Measurements from ENCODE around the gene ZNF93. TPM values are rescaled to one million over a fixed set of nuclear protein-coding genes. Genes with fewer than 3 reads are reported as not detected.
"Not testable (repeated sequence)": the region's sequence is repeated elsewhere in the genome, so short reads cannot be mapped to it uniquely, and the experiment has no call there.

ZNF93 gene
- total RNA-seq, 1 experiment from 2014 or later, result 8.9 TPM

GRCh38 chr19:19959151-19959799, 58.5 kb downstream of the ZNF93 start:
- H3K9me3 ChIP-seq (ENCODE audit: control insufficient read depth, insufficient read depth, low read depth, low read length); H3K36me3 ChIP-seq (ENCODE audit: control insufficient read depth, insufficient read depth, low read length); H3K4me3 ChIP-seq (ENCODE audit: low read depth in 2 of 2, low read length in 2 of 2); in situ Hi-C loops (cut with HindIII; ENCODE audit: low pct_unique_long_range_greater_than_20kb, low sequenced_read_pairs); ATAC-seq; POLR2A ChIA-PET; intact Hi-C loops (cut with micrococcal nuclease; ENCODE audit: unreplicated experiment); H3K27ac ChIP-seq (ENCODE audit: low read length); CTCF ChIA-PET; H3K4me1 ChIP-seq (ENCODE audit: control insufficient read depth, insufficient read depth, low read length); H3K27me3 ChIP-seq (ENCODE audit: control insufficient read depth, insufficient read depth, low read length); BruUV-seq (replicated peaks): not testable (repeated sequence)
- peak; percentile 79 for TF ChIP-seq CTCF (IDR thresholded peaks at IDR 0.05)
- peak; percentile 20 for DNase-seq (ENCODE audit: low read depth, low spot score)

GRCh38 chr19:19964416-19964815, 63.7 kb downstream of the ZNF93 start:
- ATAC-seq, result no peak
- TF ChIP-seq TCF7L2 (IDR thresholded peaks at IDR 0.05; ENCODE audit: low read depth, low read length) (no peak), REST (IDR thresholded peaks at IDR 0.05; ENCODE audit: insufficient read depth in 1 of 2, low read depth in 2 of 2, low read length in 1 of 2) (no peak), CTCF (IDR thresholded peaks at IDR 0.05) (no peak), POLR2AphosphoS5 (IDR thresholded peaks at IDR 0.05; ENCODE audit: low read depth, low read length) (no peak), SIN3A (IDR thresholded peaks at IDR 0.05; ENCODE audit: borderline replicate concordance, insufficient read depth, low read depth, low read length) (no peak)
- H3K9me3 ChIP-seq (ENCODE audit: control insufficient read depth, insufficient read depth, low read depth, low read length), result no peaks in the 10 kb centered on the region
- ChIA-PET CTCF (no interaction called here), POLR2A (no interaction called here)
- no peak overlapping the region for H3K27ac ChIP-seq (ENCODE audit: low read length)
- no TSS peak for BruUV-seq (replicated peaks)
- no peak for DNase-seq (ENCODE audit: low read depth, low spot score)
- in situ Hi-C loops (cut with HindIII; ENCODE audit: low pct_unique_long_range_greater_than_20kb, low sequenced_read_pairs), result no loop called here
- no peaks in the 10 kb centered on the region for H3K36me3 ChIP-seq (ENCODE audit: control insufficient read depth, insufficient read depth, low read length)
- H3K4me1 ChIP-seq (ENCODE audit: control insufficient read depth, insufficient read depth, low read length), result no peaks in the 10 kb centered on the region
- intact Hi-C loops (cut with micrococcal nuclease; ENCODE audit: unreplicated experiment), result no loop called here
- H3K27me3 ChIP-seq (ENCODE audit: control insufficient read depth, insufficient read depth, low read length), result no peaks in the 10 kb centered on the region
- H3K4me3 ChIP-seq (ENCODE audit: low read depth in 2 of 2, low read length in 2 of 2), result no peak overlapping the region

- ATAC-seq; H3K4me3 ChIP-seq (ENCODE audit: low read depth in 2 of 2, low read length in 2 of 2); H3K9me3 ChIP-seq (ENCODE audit: control insufficient read depth, insufficient read depth, low read depth, low read length); H3K27me3 ChIP-seq (ENCODE audit: control insufficient read depth, insufficient read depth, low read length); H3K36me3 ChIP-seq (ENCODE audit: control insufficient read depth, insufficient read depth, low read length); BruUV-seq (replicated peaks); in situ Hi-C loops (cut with HindIII; ENCODE audit: low pct_unique_long_range_greater_than_20kb, low sequenced_read_pairs); DNase-seq (ENCODE audit: low read depth, low spot score); H3K27ac ChIP-seq (ENCODE audit: low read length); H3K4me1 ChIP-seq (ENCODE audit: control insufficient read depth, insufficient read depth, low read length); CTCF ChIA-PET; intact Hi-C loops (cut with micrococcal nuclease; ENCODE audit: unreplicated experiment); POLR2A ChIA-PET: not testable (repeated sequence)
These were observed 65.4 kb downstream of the ZNF93 start for GRCh38 chr19:19966126-19966525.

All from Panc1 (cell line).